GM21529 (cell line): ENCODE results near the gene CRYGA.
"Not testable (repeated sequence)": the region's sequence is repeated elsewhere in the genome, so short reads cannot be mapped to it uniquely, and the experiment has no call there.

ENCODE experiments used
- ATAC-seq: cut with Tn5 transposase; IDR thresholded peaks from one replicate; pipeline ENCODE4 v1.9.1; 2021; ENCODE audit not compliant: unreplicated experiment

The CRYGA gene

GRCh38 chr2:208164951-208165755 is 1.8 kb upstream of the CRYGA start:
- ATAC-seq: no peak

GRCh38 chr2:208156439-208156838 is 7.0 kb downstream of the CRYGA start:
- no peak for ATAC-seq

- no peak for ATAC-seq
Observed at GRCh38 chr2:208153156-208153555, 10.2 kb downstream of the CRYGA start.

- ATAC-seq: no peak
Observed at GRCh38 chr2:208150956-208151355, 12.4 kb downstream of the CRYGA start.

GRCh38 chr2:208150094-208150493 is 13.3 kb downstream of the CRYGA start:
- no peak for ATAC-seq

GRCh38 chr2:208148803-208149202 is 14.6 kb downstream of the CRYGA start:
- no peak for ATAC-seq

- no peak for ATAC-seq
Observed at GRCh38 chr2:208147759-208148158, 15.6 kb downstream of the CRYGA start.

- no peak for ATAC-seq
Observed at GRCh38 chr2:208147008-208147407, 16.4 kb downstream of the CRYGA start.

- no peak for ATAC-seq
Observed at GRCh38 chr2:208146006-208146405, 17.4 kb downstream of the CRYGA start, which contains the start of gene CRYGB. Gene CRYGB (minus strand): TSS chr2:208146158. CDS start chr2:208146120, 38 bp downstream.

GRCh38 chr2:208142925-208143799 is 20.2 kb downstream of the CRYGA start:
- no peak for ATAC-seq

GRCh38 chr2:208142240-208142924 is 21.0 kb downstream of the CRYGA start:
- no peak for ATAC-seq

GRCh38 chr2:208139447-208139846 is 23.9 kb downstream of the CRYGA start:
- no peak for ATAC-seq

- ATAC-seq: not testable (repeated sequence)
Observed at GRCh38 chr2:208138334-208138733, 25.1 kb downstream of the CRYGA start.

GRCh38 chr2:208136716-208137094 is 26.7 kb downstream of the CRYGA start:
- ATAC-seq: no peak

GRCh38 chr2:208135794-208136715 is 27.3 kb downstream of the CRYGA start:
- no peak for ATAC-seq

- ATAC-seq: peak; percentile 53
Observed at GRCh38 chr2:208134928-208135586, 28.3 kb downstream of the CRYGA start.

GRCh38 chr2:208130712-208131110 is 32.7 kb downstream of the CRYGA start:
- ATAC-seq: no peak

GRCh38 chr2:208129744-208130711 is 33.4 kb downstream of the CRYGA start, which contains the start of gene CRYGC:
Gene CRYGC (minus strand): TSS chr2:208129828. CDS start chr2:208129792, 36 bp downstream.
- ATAC-seq: no peak
